Activated T-helper 1 cell treated with Interleukin-2 at 50 U/mL for 16 hours (primary cell): Measurements from ENCODE around the gene TRAF7.
A peak's percentile ranks its signal among the peaks of the same experiment; 100 is the strongest.
"Not testable (repeated sequence)": the region's sequence is repeated elsewhere in the genome, so short reads cannot be mapped to it uniquely, and the experiment has no call there.

ENCODE experiments used
- DNase-seq: peaks from one replicate; pipeline ENCODE4 v3.0.0-alpha.2; 2020; ENCODE audit warnings: low read depth

Gene TRAF7

DNA sequence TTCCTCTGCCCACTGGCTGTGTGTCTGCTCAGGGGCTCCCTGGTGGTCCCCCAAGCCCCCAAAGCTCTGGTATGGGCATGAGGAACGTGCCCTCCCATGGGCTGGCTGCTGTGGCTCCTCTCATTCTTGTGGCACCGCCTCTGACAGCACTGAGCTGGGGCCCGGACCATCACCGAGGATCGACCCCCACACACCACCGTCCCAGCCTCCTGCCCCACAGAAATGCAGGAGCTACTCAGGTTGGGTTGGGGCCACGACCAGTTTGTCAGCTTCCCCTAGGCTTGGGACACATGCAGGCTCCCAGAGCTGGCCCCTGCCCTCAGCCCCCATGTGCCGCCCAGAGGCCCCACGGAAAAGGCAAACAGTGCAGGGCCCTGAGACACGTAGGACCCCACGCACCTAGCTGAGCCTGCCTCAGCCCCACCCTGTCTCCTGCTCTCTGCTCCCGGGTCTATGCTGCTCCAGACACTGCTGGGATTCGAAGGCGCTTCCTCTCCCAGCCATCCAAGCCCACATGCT lies 44.1 kb downstream of the TRAF7 start:
- DNase-seq: no peak

DNA sequence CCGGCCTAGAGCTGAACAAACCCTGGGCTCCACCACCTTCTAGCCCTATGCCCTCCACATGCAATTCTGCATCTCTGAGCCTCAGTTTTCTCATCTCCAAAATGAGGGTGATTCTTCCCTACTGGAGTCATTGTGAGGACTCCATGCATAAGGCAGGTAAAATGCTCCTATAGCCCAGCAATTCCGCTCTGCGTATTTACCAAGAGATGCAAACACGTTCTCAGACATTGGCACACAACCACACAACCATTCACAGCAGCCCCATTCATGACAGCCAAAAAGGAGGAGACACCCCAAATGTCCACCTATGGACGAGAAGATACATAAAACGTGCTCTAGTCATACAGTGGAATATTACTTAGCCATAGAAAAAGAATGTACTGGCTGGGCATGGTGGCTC lies 44.7 kb downstream of the TRAF7 start:
- no peak for DNase-seq

DNA sequence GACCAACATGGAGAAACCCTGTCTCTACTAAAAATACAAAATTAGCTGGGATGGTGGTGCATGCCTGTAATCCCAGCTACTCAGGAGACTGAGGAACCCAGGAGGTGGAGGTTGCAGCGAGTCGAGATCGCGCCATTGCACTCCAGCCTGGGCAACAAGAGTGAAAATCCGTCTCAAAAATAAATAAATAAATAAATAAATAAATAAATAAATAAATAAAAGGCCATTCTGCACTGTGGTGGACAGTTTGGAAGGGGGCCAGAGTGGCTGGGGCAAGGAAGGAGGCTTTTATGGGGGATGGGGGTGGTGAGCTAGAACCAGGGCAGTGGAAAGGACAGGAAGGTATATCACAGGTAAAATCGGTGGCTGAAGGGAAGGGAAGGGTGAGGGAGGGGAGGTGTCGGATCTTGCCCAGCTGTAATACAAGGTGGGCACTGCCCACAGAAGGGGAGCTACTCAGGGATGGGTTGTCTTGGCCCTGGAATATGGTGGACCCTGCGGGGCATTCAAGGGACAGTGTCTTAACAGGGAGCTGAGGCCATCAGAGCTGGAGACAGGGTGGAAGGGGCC lies 47.6 kb downstream of the TRAF7 start:
- DNase-seq: not testable (repeated sequence)

DNA sequence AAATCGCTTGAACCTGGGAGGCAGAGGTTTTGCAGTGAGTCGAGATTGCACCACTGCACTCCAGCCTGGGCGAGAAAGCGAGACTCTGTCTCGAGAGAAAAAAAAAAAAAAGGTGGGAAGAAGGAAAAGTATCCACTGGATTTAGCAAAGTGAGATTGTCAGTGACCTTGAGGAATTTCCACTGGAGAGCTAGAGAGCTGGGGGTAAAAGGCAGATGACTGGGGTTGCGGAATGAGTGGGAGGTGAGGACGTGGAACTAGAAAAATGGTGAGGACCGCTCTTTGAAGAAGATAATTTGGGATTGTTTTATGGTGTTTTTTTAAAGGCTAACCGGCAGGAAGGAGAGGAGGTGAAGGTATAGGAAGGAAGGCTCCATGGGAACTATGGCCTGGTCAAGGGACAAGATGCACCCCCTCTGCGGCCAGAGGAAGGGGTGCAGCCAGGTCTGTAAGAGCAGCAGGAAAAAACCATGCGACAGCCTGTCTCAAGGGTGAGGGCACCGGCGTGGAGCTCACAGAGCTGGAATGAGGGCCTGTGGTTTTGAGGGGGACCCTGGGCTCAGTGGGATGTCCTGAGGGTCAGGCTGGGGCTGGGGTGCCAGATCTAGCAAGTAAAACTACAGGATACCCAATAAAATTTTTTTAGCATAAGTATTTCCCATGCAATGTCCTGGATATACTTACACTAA lies 49.0 kb downstream of the TRAF7 start:
- no peak for DNase-seq

DNA sequence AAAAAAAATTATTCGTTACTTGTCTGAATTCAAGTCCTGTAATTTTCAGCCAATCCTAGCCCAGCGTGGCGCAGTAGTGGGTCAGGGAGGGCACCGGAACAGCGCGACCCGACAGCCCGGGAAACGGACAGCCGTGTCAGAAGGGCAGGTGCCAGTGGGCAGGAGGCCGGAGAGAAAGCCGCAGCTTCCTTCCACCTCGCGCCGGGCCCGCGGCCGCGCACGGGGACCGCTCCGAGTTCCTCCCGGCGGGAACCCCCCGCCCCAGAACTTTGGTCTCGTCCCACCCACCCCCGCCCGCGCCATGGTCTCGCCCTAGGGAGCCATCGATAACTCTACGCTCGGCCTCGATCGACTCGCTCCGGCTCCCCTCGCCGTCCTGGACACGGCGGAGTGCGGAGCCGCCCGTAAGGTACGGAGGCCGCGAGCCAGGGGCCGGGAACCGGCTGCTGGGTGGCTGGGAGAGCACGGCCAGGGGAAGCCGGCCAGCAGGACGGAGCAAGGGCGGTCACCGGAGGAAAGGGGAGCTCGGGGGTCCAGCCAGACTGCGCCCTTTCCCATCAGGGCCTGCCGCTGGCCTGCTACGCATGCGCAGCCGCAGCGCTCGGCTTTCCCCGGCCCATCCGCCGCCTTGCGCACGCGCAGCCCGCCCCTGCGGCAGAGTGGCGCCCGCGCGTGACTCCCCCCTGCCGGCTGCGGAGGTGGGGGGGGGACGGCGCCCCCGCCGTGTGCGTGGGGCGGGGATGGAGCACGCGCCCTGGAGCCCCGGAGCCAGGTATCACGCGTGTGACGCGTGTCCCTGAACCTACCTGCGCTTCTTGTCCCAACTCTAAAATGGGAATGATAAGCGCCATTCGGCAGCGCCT lies 49.8 kb downstream of the TRAF7 start, which contains the start of gene MLST8:
Gene MLST8, plus strand, starts transcription at position 351 of the 863 bp plus-strand sequence. CDS start 632 bp downstream, outside the sequence.
- peak; percentile 92 for DNase-seq

DNA sequence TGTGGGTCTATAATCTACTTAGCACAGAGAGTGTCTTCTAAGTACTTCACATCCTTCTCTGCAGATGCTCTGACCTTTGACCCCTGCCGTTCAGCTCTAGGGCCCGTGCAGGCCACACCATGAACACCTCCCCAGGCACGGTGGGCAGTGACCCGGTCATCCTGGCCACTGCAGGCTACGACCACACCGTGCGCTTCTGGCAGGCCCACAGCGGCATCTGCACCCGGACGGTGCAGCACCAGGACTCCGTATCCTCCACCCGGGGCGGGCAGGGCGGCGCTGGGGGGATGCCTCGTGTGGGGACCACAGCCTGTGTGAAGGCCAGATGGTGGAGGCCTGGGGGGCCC lies 50.4 kb downstream of the TRAF7 start:
- DNase-seq: no peak

DNA sequence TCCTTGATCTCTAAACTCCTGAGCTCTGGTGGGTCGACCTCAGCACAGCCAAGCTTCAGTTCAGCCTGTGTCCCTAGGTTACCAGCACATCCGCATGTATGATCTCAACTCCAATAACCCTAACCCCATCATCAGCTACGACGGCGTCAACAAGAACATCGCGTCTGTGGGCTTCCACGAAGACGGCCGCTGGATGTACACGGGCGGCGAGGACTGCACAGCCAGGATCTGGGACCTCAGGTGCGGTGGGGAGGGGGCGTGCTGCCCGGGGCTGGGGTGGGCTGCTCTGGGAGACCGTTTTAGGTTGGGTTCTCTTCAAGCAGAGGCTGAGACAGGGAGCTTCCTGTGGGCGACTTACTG lies 50.8 kb downstream of the TRAF7 start:
- DNase-seq: no peak

DNA sequence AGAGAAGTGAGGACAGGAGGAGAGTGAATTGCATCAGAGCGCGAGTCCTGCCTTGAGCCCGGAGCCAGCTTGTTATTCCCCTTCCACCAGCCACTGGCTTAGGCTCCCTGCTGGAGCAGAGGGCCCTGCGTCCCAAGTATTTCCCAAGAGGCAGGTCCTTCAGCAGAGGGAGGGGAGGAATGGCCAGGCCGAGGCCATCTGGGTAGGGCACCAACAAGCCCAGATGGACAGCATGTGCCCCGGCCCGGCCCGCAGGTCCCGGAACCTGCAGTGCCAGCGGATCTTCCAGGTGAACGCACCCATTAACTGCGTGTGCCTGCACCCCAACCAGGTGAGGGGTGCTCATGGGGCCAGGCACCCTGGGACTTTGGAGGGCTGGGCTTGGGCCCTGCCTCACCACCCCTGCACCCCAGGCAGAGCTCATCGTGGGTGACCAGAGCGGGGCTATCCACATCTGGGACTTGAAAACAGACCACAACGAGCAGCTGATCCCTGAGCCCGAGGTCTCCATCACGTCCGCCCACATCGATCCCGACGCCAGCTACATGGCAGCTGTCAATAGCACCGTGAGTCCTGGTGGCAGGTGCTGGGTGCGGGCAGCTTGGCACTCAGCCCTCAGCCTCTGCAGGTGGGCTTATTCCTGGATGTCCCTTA lies 51.3 kb downstream of the TRAF7 start:
- no peak for DNase-seq

DNA sequence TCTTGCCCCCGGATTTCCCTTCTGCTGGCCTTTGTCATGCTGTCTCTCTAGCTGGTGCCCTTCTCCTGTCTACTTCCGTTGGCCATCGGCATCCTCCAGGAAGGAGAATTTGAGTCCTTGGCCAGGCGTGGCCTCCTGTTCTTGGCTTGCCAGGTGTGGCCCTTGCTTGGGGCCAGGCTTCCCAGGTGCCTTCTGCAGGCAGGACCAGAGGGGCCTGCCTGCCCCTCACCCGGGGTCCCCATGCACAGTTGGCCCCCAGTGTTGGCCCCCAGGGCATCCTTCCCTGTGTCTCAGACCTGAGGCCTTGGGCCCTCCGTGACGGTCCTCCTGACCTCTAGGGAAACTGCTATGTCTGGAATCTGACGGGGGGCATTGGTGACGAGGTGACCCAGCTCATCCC lies 52.3 kb downstream of the TRAF7 start:
- no peak for DNase-seq

DNA sequence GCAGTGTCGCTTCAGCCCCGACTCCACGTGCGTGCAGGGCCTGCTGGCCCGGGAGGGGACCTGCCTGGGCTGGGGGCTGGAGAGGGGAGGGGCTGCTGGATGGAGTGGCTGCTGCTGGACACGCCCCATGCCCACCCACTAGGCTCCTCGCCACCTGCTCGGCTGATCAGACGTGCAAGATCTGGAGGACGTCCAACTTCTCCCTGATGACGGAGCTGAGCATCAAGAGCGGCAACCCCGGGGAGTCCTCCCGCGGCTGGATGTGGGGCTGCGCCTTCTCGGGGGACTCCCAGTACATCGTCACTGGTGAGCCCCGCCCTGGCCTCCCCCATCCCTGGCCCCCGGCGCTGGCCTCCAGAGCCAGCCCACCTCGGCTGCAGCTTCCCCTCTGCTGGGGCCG lies 52.7 kb downstream of the TRAF7 start:
- no peak for DNase-seq

DNA sequence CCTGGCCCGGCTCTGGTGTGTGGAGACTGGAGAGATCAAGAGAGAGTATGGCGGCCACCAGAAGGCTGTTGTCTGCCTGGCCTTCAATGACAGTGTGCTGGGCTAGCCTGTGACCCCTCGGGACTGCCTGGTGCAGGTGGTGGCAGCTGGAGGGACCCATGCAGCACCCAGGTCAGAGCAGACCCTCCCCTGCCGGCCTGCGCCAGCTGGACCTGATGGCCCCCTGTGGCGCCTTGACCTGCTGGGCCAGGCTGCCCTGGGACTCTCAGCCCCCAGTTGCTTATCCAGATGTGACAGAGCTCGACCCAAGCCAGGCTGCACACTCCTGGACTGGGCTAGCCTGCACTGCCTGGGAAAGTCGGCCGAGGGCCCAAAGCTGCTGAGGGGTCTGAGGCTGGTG lies 53.2 kb downstream of the TRAF7 start:
- DNase-seq: no peak

DNA sequence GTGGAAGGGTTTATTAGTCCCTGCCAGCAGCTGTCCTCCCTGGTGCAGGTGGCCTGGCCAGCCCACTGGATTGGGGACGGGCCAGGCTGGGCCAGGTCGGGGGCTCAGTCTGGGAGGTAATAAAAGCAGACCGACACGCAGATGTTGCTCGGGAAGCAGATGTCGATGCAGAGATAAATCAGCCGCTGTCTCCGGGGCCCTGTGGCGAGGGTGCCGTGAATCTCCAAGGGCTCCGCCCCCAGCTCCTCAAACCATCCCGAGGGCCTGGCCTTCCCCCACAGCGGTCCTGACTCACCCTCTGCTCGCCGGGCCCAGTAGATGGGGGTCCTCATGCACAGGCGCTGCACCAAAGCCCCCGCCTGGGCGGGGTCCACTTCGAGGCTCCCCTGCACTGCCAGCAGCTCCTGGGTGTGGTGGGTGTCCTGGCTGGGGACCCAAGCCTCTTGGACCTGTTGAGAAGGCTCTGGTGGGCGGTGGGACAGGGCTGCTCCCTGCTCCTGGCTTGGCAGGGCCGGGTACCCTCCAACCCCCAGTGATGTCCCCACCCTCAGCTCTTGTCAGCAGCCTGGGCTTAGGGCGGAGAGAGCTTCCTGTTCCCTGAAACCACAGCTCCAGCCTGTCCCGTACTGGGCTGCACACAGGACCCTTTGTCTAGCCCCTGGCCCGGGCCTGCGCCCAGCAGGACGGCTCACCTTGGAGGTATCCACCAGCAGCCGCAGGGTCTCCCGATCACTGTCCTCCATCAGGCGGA lies 53.9 kb downstream of the TRAF7 start:
- DNase-seq: no peak

DNA sequence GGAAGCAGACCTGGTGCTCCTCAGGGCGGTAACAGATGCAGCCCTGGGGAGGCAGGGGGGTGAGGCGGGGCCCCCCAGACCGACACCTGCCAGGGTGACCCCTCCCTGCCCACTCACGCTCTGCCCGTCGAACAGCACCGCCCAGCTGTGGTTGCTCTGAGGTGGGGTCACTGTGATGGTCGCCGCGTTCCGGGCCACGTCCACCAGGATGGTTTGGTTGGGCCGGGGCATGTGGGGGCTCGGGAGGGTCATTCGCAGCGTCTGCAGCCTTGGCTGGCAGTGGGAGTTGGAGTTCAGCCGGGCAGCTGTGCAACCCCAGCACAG lies 54.4 kb downstream of the TRAF7 start:
- DNase-seq: no peak

DNA sequence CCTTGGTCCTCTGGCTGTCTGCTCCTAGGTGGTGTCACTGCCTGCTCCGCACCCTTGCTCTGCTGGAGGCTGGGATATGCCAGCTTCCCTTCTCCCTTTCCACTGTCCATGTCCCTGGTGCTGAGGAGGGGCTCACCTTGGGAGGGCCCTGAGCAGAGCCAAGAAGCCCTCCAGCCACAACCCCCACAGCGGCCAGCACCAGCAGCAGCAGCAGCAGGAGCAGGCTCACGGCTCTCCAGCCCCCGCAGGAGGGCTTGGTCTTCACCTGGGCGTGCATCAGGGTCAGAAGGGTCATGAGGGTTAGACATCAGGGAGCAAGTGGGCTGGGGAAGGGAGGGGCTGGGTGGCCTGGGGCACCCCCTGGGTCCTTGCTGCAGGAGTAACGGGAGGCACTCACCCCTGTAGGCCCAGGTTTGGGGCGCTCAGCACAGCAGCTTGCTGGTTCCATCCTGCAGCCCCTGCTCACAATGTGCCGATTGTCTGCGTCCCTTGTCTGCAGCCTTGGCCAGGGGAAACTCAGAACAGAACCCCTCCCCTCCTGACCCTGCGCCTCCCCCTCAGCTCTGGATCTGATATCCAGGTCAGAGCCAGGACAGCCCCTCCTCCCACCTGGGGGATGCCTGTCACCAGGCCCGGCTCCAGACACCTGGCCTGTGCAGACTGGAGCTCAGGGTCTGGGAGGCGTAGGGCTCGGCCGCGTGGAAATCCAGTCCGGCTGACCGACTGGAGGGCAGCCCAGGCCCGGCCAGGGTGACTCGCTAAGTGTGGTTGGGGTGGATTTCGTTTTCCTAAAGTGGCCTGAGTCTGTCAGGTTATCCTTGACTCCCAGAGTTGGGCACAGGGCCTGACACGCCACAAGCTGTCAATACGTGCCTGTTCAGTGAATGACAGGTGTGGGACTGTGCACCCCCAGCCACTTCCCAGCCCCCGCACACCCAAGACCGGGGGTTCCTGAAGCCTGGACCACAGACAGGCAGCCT lies 55.1 kb downstream of the TRAF7 start, which contains the start of gene BRICD5:
Gene BRICD5, minus strand, starts transcription at position 478 of the 980 bp plus-strand sequence. Its CDS starts 30 bp downstream, at position 448.
- no peak for DNase-seq

DNA sequence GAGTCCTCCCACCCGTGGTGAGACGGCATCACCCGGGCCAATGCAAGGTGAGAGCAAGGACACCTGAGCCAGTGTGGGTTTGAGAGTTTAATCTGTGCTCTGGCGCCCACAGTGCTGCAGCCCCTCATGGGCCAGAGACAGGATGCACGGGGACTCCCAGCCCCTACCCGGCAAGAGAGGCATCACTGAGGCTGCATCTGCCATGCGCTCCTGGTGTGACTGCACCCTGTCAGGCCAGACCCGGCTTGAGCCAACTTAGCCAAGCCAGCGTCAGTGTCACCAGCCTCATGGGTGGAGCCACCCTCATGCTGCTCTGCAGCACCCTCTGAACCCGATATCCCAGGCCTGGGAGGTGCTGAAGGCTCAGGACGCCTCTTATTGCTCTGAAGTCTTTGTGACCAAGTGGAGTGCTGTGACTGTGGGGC lies 56.4 kb downstream of the TRAF7 start:
- DNase-seq: no peak

DNA sequence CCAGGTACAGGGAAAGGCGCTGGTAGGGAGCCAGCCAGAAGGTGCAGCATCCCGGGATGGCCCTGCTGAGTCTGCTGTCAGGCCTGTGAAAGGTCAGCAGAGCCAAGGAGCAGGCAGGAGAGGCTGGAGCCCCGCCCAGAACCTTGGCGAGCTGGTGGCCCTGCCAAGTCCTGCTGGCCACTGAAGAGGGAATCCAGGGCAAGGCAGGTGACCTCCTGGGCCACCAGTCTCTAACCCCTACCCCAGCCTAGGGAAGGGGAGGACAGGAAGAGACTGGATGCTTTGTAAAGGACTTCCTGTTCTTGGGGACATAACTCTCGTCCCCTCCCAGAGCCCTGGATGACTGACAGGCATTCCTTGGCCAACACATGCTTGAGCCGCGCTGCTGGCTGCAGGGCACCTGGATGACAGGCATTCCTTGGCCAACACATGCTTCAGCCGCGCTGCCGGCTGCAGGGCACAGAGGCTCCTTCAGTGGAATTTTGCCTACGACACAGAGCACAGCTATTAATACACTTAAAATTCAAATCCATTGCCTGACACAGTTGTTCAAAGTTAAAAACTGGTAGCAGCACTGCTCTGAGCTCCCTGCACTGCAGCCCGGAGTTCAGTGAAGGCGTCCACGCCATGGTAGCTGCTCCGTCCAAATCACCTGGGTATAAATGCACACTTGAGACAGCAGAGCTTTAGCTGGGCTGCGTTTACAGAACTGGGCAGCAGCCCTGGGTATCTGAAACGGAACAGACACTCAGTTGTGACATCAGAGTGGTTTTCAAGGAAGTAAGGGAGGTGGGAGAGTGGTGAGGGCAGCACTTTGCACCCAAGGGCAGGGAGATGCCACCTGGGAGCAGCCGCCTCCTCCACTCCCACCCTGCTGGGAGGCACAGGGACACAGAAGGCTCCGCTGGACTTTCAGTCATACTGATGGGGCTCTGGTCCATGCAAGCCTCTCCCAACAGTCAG lies 57.1 kb downstream of the TRAF7 start:
- DNase-seq: no peak

DNA sequence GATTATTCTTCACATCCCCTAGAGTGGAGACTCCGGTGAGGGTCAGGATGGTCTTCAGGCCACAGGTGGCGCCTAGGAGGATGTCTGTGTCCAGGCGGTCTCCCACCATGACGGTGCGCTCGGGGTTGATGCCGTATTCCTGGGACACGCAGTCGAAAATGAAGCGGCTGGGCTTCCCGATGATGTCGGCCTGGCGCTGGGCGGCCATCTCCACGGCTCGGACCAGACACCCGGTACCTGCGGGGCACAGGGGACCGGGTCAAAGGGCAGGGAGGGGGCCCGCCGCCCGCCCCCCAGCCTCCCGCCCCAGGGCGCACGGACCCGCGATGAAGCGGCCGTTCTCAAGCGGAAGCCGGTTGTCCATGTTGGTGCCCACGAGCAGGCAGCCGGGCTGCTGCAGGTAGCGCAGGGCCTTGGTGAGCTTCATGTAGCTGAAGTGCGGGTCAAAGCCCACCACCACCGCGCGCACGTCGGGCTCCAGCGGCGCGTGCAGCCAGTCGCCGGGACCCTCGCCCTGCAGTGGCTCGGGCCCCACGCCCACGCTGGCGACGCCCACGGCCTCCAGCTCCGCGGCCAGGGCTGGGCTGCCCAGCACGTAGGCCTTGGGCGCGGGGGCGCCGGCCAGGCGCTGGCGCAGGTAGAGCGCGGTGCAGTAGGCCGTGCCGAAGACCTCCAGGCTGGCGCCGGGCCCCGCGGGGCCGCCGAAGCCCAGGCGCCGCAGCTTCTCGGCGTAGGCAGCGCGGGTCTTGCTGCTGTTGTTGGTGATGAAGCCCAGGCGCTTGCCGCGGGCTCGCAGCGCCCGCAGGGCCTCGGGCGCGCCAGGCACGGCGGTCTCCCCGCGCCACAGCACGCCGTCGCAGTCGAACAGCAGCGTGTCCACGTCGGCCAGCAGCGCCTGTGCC lies 58.5 kb downstream of the TRAF7 start:
- no peak for DNase-seq

DNA sequence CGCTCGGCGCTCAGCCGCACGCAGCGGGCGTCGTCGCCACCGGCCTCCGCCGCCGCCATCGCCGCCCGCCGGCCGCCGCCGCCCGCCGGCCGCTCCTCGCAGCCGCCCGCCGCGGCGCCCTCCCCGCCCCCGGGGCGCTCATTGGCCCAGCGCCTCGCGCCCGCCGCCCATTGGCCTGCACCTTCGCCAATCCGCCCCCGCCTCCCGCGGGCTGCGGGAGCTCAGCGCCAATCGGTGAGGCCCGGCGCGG lies 59.1 kb downstream of the TRAF7 start, which contains the start of gene PGP:
Gene PGP, minus strand, starts transcription at position 122 of the 250 bp plus-strand sequence. Its CDS starts 63 bp downstream, at position 59.
- DNase-seq: no peak
